ENCODE measurements around the gene TRIM6. TPM values are rescaled to one million over a fixed set of nuclear protein-coding genes. Genes with fewer than 3 reads are reported as not detected.
A peak's percentile ranks its signal among the peaks of the same experiment; 100 is the strongest.

Gene TRIM6
- total and polyA plus RNA-seq, 9 of the 15 experiments (the other 6 are each of a cell fraction or from before 2014, with no cell fraction given), result 5.0 to 11.8 (median 8.7) TPM

DNA sequence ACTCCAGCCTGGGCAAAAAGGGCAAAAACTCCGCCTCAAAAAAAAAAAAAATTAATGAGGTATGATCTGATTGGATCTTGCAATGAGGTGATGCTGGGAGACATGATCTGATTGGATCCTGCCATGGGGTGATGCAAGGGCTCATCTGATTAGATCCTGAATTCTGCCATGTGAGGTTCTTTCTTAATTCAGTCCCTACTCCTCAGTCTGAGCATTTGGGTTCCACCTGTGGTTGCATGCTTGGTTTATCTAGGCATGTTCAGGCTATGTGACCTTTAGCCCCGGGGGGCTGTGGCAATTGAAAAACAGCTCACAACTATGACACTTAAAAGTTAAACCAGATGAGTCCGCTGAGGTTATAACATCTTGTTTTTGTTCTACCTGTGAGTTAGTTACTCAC, 4.8 kb upstream of the TRIM6 start (continued):
- no peak for TF ChIP-seq ZNF77 (CRISPR knock-in tag; IDR thresholded peaks at IDR 0.05)
- TF ChIP-seq, protein P1, sequence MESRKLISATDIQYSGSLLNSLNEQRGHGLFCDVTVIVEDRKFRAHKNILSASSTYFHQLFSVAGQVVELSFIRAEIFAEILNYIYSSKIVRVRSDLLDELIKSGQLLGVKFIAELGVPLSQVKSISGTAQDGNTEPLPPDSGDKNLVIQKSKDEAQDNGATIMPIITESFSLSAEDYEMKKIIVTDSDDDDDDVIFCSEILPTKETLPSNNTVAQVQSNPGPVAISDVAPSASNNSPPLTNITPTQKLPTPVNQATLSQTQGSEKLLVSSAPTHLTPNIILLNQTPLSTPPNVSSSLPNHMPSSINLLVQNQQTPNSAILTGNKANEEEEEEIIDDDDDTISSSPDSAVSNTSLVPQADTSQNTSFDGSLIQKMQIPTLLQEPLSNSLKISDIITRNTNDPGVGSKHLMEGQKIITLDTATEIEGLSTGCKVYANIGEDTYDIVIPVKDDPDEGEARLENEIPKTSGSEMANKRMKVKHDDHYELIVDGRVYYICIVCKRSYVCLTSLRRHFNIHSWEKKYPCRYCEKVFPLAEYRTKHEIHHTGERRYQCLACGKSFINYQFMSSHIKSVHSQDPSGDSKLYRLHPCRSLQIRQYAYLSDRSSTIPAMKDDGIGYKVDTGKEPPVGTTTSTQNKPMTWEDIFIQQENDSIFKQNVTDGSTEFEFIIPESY (CRISPR knock-in tag; IDR thresholded peaks at IDR 0.05), result no peak
- 0 out of 2 replicates have a peak, but pooled peaks have one; percentile 33 for TF ChIP-seq FOXM1 (IDR thresholded peaks at IDR 0.05; ENCODE audit: low read depth)
- TF ChIP-seq FOXM1 (CRISPR knock-in tag; IDR thresholded peaks at IDR 0.05; ENCODE audit: low read depth), result no peak
- TF ChIP-seq, protein P2, sequence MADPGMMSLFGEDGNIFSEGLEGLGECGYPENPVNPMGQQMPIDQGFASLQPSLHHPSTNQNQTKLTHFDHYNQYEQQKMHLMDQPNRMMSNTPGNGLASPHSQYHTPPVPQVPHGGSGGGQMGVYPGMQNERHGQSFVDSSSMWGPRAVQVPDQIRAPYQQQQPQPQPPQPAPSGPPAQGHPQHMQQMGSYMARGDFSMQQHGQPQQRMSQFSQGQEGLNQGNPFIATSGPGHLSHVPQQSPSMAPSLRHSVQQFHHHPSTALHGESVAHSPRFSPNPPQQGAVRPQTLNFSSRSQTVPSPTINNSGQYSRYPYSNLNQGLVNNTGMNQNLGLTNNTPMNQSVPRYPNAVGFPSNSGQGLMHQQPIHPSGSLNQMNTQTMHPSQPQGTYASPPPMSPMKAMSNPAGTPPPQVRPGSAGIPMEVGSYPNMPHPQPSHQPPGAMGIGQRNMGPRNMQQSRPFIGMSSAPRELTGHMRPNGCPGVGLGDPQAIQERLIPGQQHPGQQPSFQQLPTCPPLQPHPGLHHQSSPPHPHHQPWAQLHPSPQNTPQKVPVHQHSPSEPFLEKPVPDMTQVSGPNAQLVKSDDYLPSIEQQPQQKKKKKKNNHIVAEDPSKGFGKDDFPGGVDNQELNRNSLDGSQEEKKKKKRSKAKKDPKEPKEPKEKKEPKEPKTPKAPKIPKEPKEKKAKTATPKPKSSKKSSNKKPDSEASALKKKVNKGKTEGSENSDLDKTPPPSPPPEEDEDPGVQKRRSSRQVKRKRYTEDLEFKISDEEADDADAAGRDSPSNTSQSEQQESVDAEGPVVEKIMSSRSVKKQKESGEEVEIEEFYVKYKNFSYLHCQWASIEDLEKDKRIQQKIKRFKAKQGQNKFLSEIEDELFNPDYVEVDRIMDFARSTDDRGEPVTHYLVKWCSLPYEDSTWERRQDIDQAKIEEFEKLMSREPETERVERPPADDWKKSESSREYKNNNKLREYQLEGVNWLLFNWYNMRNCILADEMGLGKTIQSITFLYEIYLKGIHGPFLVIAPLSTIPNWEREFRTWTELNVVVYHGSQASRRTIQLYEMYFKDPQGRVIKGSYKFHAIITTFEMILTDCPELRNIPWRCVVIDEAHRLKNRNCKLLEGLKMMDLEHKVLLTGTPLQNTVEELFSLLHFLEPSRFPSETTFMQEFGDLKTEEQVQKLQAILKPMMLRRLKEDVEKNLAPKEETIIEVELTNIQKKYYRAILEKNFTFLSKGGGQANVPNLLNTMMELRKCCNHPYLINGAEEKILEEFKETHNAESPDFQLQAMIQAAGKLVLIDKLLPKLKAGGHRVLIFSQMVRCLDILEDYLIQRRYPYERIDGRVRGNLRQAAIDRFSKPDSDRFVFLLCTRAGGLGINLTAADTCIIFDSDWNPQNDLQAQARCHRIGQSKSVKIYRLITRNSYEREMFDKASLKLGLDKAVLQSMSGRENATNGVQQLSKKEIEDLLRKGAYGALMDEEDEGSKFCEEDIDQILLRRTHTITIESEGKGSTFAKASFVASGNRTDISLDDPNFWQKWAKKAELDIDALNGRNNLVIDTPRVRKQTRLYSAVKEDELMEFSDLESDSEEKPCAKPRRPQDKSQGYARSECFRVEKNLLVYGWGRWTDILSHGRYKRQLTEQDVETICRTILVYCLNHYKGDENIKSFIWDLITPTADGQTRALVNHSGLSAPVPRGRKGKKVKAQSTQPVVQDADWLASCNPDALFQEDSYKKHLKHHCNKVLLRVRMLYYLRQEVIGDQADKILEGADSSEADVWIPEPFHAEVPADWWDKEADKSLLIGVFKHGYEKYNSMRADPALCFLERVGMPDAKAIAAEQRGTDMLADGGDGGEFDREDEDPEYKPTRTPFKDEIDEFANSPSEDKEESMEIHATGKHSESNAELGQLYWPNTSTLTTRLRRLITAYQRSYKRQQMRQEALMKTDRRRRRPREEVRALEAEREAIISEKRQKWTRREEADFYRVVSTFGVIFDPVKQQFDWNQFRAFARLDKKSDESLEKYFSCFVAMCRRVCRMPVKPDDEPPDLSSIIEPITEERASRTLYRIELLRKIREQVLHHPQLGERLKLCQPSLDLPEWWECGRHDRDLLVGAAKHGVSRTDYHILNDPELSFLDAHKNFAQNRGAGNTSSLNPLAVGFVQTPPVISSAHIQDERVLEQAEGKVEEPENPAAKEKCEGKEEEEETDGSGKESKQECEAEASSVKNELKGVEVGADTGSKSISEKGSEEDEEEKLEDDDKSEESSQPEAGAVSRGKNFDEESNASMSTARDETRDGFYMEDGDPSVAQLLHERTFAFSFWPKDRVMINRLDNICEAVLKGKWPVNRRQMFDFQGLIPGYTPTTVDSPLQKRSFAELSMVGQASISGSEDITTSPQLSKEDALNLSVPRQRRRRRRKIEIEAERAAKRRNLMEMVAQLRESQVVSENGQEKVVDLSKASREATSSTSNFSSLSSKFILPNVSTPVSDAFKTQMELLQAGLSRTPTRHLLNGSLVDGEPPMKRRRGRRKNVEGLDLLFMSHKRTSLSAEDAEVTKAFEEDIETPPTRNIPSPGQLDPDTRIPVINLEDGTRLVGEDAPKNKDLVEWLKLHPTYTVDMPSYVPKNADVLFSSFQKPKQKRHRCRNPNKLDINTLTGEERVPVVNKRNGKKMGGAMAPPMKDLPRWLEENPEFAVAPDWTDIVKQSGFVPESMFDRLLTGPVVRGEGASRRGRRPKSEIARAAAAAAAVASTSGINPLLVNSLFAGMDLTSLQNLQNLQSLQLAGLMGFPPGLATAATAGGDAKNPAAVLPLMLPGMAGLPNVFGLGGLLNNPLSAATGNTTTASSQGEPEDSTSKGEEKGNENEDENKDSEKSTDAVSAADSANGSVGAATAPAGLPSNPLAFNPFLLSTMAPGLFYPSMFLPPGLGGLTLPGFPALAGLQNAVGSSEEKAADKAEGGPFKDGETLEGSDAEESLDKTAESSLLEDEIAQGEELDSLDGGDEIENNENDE (IDR thresholded peaks at IDR 0.05; ENCODE audit: low read depth, low read length), result no peak
- TF ChIP-seq, protein P3, sequence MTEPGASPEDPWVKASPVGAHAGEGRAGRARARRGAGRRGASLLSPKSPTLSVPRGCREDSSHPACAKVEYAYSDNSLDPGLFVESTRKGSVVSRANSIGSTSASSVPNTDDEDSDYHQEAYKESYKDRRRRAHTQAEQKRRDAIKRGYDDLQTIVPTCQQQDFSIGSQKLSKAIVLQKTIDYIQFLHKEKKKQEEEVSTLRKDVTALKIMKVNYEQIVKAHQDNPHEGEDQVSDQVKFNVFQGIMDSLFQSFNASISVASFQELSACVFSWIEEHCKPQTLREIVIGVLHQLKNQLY (CRISPR knock-in tag; conservative IDR thresholded peaks at IDR 0.05), result no peak
- TF ChIP-seq, protein P4, sequence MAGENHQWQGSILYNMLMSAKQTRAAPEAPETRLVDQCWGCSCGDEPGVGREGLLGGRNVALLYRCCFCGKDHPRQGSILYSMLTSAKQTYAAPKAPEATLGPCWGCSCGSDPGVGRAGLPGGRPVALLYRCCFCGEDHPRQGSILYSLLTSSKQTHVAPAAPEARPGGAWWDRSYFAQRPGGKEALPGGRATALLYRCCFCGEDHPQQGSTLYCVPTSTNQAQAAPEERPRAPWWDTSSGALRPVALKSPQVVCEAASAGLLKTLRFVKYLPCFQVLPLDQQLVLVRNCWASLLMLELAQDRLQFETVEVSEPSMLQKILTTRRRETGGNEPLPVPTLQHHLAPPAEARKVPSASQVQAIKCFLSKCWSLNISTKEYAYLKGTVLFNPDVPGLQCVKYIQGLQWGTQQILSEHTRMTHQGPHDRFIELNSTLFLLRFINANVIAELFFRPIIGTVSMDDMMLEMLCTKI (IDR thresholded peaks at IDR 0.05; ENCODE audit: partially characterized antibody), result no peak
- no peak for TF ChIP-seq NR4A1 (CRISPR knock-in tag; IDR thresholded peaks at IDR 0.05)
- no peak for TF ChIP-seq NR4A1 (tag; IDR thresholded peaks at IDR 0.05)
- TF ChIP-seq FOS (IDR thresholded peaks at IDR 0.05; ENCODE audit: extremely low read depth, insufficient read length), result peak; percentile 18
- no peak for TF ChIP-seq ZNF707 (CRISPR knock-in tag; conservative IDR thresholded peaks at IDR 0.05)
- no peak for TF ChIP-seq NCOA6 (IDR thresholded peaks at IDR 0.05)
- TF ChIP-seq FOXJ3 (CRISPR knock-in tag; IDR thresholded peaks at IDR 0.05), result no peak
- TF ChIP-seq SMAD2 (IDR thresholded peaks at IDR 0.05; ENCODE audit: low read depth, low read length), result no peak
